Skin of body (tissue), 2 donors: Measurements from ENCODE around the gene PAX9. TPM values are rescaled to one million over a fixed set of nuclear protein-coding genes. Genes with fewer than 3 reads are reported as not detected.

Experiments used
- DNase-seq: peaks from one replicate; lab custom pipeline; 2025; lab: John Stamatoyannopoulos, UW
- total RNA-seq: library from RNA; depleted of rRNA; stranded (reverse); fragments of >200 nt; gene quantifications from one replicate; pipeline ENCODE4 v1.2.3, GENCODE V29; 2014

Gene PAX9
- 2.8 TPM for total RNA-seq

- DNase-seq, result peak; percentile 75
Observed at GRCh38 chr14:36661506-36662257, at the start of gene PAX9. PAX9 (plus strand) TSS chr14:36661860; CDS start chr14:36662090, 230 bp downstream.

GRCh38 chr14:36617824-36618223 lies 43.8 kb upstream of the PAX9 start:
- DNase-seq, result no peak

- no peak for DNase-seq
Observed at GRCh38 chr14:36618641-36619040, 43.0 kb upstream of the PAX9 start.

GRCh38 chr14:36619131-36619530 lies 42.5 kb upstream of the PAX9 start:
- DNase-seq, result no peak

- DNase-seq, result no peak
Observed at GRCh38 chr14:36619853-36620252, 41.8 kb upstream of the PAX9 start.

GRCh38 chr14:36625014-36625413 lies 36.6 kb upstream of the PAX9 start:
- no peak for DNase-seq

- DNase-seq, result no peak
Observed at GRCh38 chr14:36625436-36625835, 36.2 kb upstream of the PAX9 start.

GRCh38 chr14:36626151-36626550 lies 35.5 kb upstream of the PAX9 start:
- no peak for DNase-seq

GRCh38 chr14:36627981-36628380 lies 33.7 kb upstream of the PAX9 start:
- DNase-seq, result no peak

GRCh38 chr14:36633580-36633979 lies 28.1 kb upstream of the PAX9 start:
- DNase-seq, result no peak

- DNase-seq, result no peak
Observed at GRCh38 chr14:36646664-36647416, 14.8 kb upstream of the PAX9 start.

- DNase-seq, result no peak
Observed at GRCh38 chr14:36647417-36647823, 14.2 kb upstream of the PAX9 start.

- DNase-seq, result no peak
Observed at GRCh38 chr14:36647824-36648753, 13.6 kb upstream of the PAX9 start.

- no peak for DNase-seq
Observed at GRCh38 chr14:36649872-36650650, 11.6 kb upstream of the PAX9 start.

- DNase-seq, result no peak
Observed at GRCh38 chr14:36652542-36653201, 9.0 kb upstream of the PAX9 start.

GRCh38 chr14:36653413-36653812 lies 8.2 kb upstream of the PAX9 start:
- no peak for DNase-seq

- DNase-seq, result no peak
Observed at GRCh38 chr14:36653962-36654793, 7.5 kb upstream of the PAX9 start.

GRCh38 chr14:36654794-36655381 lies 6.8 kb upstream of the PAX9 start:
- DNase-seq, result no peak

- no peak for DNase-seq
Observed at GRCh38 chr14:36655571-36655962, 6.1 kb upstream of the PAX9 start.
